Endodermal cell (in vitro differentiated cells): ENCODE data around the gene SAXO1. TPM values are rescaled to one million over a fixed set of nuclear protein-coding genes. Genes with fewer than 3 reads are reported as not detected.

Experiments
- DNase-seq: peaks from one replicate; pipeline ENCODE4 v3.0.0-alpha.2; 2017
- H3K27ac ChIP-seq: 2 replicates; pipeline ENCODE4 v1.5.1; 2013; ENCODE audit warnings: mild to moderate bottlenecking, low read depth, low read length, moderate library complexity
- H3K27me3 ChIP-seq: 2 replicates; pipeline ENCODE4 v1.6.1; 2013; ENCODE audit warnings: mild to moderate bottlenecking, low read length, moderate library complexity; ENCODE audit not compliant: insufficient read depth, control insufficient read depth, poor library complexity, severe bottlenecking
- H3K36me3 ChIP-seq: 2 replicates; pipeline ENCODE4 v1.7.0; 2013; ENCODE audit warnings: mild to moderate bottlenecking, low read length, moderate library complexity; ENCODE audit not compliant: control insufficient read depth, insufficient read depth
- H3K4me1 ChIP-seq: one replicate; pipeline ENCODE4 v1.7.0; 2013; ENCODE audit warnings: low read length; ENCODE audit not compliant: control insufficient read depth, insufficient read depth
- H3K4me3 ChIP-seq: 2 replicates; pipeline ENCODE4 v1.5.1; 2013; ENCODE audit warnings: mild to moderate bottlenecking, low read length, moderate library complexity
- H3K9ac ChIP-seq: 2 replicates; pipeline ENCODE4 v1.6.1; 2013; ENCODE audit warnings: mild to moderate bottlenecking, low read length, moderate library complexity; ENCODE audit not compliant: poor library complexity, severe bottlenecking; ENCODE audit errors: extremely low read depth
- H3K9me3 ChIP-seq: 2 replicates; pipeline ENCODE4 v1.6.1; 2013; ENCODE audit warnings: mild to moderate bottlenecking, low read length, moderate library complexity; ENCODE audit not compliant: control insufficient read depth
- H3K27ac Mint-ChIP-seq: 2 replicates; pipeline ENCODE4 v1.8.0; 2020; ENCODE audit warnings: mixed read lengths
- H3K27me3 Mint-ChIP-seq: 2 replicates; pipeline ENCODE4 v1.8.0; 2021; ENCODE audit warnings: mild to moderate bottlenecking, mixed read lengths; ENCODE audit not compliant: insufficient read depth
- H3K36me3 Mint-ChIP-seq: 2 replicates; pipeline ENCODE4 v1.8.0; 2020; ENCODE audit warnings: low read depth, mixed read lengths
- H3K4me1 Mint-ChIP-seq: 2 replicates; pipeline ENCODE4 v1.8.0; 2020; ENCODE audit warnings: mixed read lengths
- H3K4me3 Mint-ChIP-seq: 2 replicates; pipeline ENCODE4 v1.8.0; 2020; ENCODE audit warnings: mild to moderate bottlenecking, moderate library complexity, mixed read lengths
- H3K9me3 Mint-ChIP-seq: 2 replicates; pipeline ENCODE4 v1.8.0; 2020; ENCODE audit warnings: mild to moderate bottlenecking, mixed read lengths
- CTCF ChIP-seq: fragments of 200-600 bp; sonication (generic); conservative IDR thresholded peaks from 2 replicates; pipeline ENCODE4 v1.5.0; 2021; ENCODE audit warnings: antibody characterized with exemption, mild to moderate bottlenecking
- WGBS, 2 experiments: methylation state at CpG; one replicate each; pipeline versions ENCODE4 v1.1.5 to v1.1.7; 2013; ENCODE audit warnings: missing lambda C conversion rate in 2 of 2, mixed read lengths in 1 of 2; ENCODE audit not compliant: insufficient coverage in 1 of 2, insufficient read length in 1 of 2; 5-methylcytosine and 5-hydroxymethylcytosine counted together
- total RNA-seq, 2 donors: library from RNA; stranded (reverse); fragmentation: NEBNext Ultra II Directional in 1 of 2; extraction: Animal tissue kit (Norgen Biotek cat#: 25700) in 1 of 2; gene quantifications; 2 replicates in 1 of 2; 3 replicates in 1 of 2; pipeline ENCODE4 v1.2.1, GENCODE V29; 2021

SAXO1 gene
- total RNA-seq, 2 donors from 2014 or later = 0.04 to 1.2 TPM

- H3K9me3 ChIP-seq = peaks cover 4% of the 10 kb centered on the region
- TF ChIP-seq CTCF = no peak
- Mint-ChIP-seq H3K27ac (no peak overlapping the region), H3K27me3 (no peaks in the 10 kb centered on the region), H3K4me3 (no peak overlapping the region), H3K36me3 (peaks cover 11% of the 10 kb centered on the region), H3K9me3 (peaks cover 53% of the 10 kb centered on the region), H3K4me1 (no peaks in the 10 kb centered on the region)
- H3K27me3 ChIP-seq = no peaks in the 10 kb centered on the region
- H3K9ac ChIP-seq = no peak overlapping the region
- no peak for DNase-seq
- 83 to 84% methylated on average over 11 to 16 of the region's 16 CpGs for WGBS, 2 experiments
- no peaks in the 10 kb centered on the region for H3K36me3 ChIP-seq
- H3K4me1 ChIP-seq = no peaks in the 10 kb centered on the region
- no peak overlapping the region for H3K27ac ChIP-seq
- no peak overlapping the region for H3K4me3 ChIP-seq
Observed at GRCh38 chr9:19000133-19000532, 32.9 kb downstream of the SAXO1 start.

- H3K9ac ChIP-seq = no peak overlapping the region
- H3K27me3 Mint-ChIP-seq = no peaks in the 10 kb centered on the region
- WGBS, 2 experiments = 85 to 96% methylated on average over 10 to 28 of the region's 28 CpGs
- peaks cover 11% of the 10 kb centered on the region for H3K36me3 Mint-ChIP-seq
- no peak overlapping the region for H3K27ac ChIP-seq
- H3K4me3 Mint-ChIP-seq = no peak overlapping the region
- H3K4me1 ChIP-seq = no peaks in the 10 kb centered on the region
- H3K27ac Mint-ChIP-seq = no peak overlapping the region
- no peak for DNase-seq
- no peaks in the 10 kb centered on the region for H3K27me3 ChIP-seq
- peaks cover under 1% of the 10 kb centered on the region for H3K9me3 ChIP-seq
- no peak for TF ChIP-seq CTCF
- no peaks in the 10 kb centered on the region for H3K4me1 Mint-ChIP-seq
- no peak overlapping the region for H3K4me3 ChIP-seq
- H3K36me3 ChIP-seq = no peaks in the 10 kb centered on the region
- H3K9me3 Mint-ChIP-seq = peaks cover 50% of the 10 kb centered on the region
Observed at GRCh38 chr9:18999173-18999785, 33.7 kb downstream of the SAXO1 start.

- H3K4me3 ChIP-seq = no peak overlapping the region
- Mint-ChIP-seq H3K27me3 (no peaks in the 10 kb centered on the region), H3K4me1 (no peaks in the 10 kb centered on the region), H3K9me3 (peaks cover 32% of the 10 kb centered on the region), H3K36me3 (peaks cover 11% of the 10 kb centered on the region), H3K4me3 (no peak overlapping the region), H3K27ac (no peak overlapping the region)
- no peaks in the 10 kb centered on the region for H3K9me3 ChIP-seq
- H3K27me3 ChIP-seq = no peaks in the 10 kb centered on the region
- WGBS, 2 experiments = 48 to 100% methylated on average over 1 to 2 of the region's 2 CpGs
- no peaks in the 10 kb centered on the region for H3K4me1 ChIP-seq
- H3K9ac ChIP-seq = no peak overlapping the region
- no peak for TF ChIP-seq CTCF
- H3K36me3 ChIP-seq = no peaks in the 10 kb centered on the region
- DNase-seq = no peak
- H3K27ac ChIP-seq = no peak overlapping the region
Observed at GRCh38 chr9:18997151-18997550, 35.9 kb downstream of the SAXO1 start.
